ENCODE data around the gene CFAP73. TPM values are rescaled to one million over a fixed set of nuclear protein-coding genes. Genes with fewer than 3 reads are reported as not detected.
A peak's percentile ranks its signal among the peaks of the same experiment; 100 is the strongest.

The CFAP73 gene
- total and polyA plus RNA-seq, 3 donors from 2014 or later = 0.81 to 1.2 TPM; not detected in 1

GRCh38 chr12:113194971-113195391 lies 45.5 kb downstream of the CFAP73 start:
- H3K4me1 ChIP-seq = peaks cover 7% of the 10 kb centered on the region
- no peak overlapping the region for H3K4me3 ChIP-seq
- no peaks in the 10 kb centered on the region for H3K27me3 ChIP-seq
- H3K27ac ChIP-seq = no peak overlapping the region
- no peaks in the 10 kb centered on the region for H3K36me3 ChIP-seq (ENCODE audit: low read depth, missing control alignments)
- H3K9me3 ChIP-seq = no peaks in the 10 kb centered on the region
- intact Hi-C loops (cut with DNase I; ENCODE audit: low total_unique reads) = loop anchor here (10.0 kb wide), 1 partner anchor 240 kb away; no protein-coding TSS in a partner anchor
- whole genome bisulfite sequencing, 2 donors = 71 to 80% methylated on average over 4 of the region's 4 CpGs
- TF ChIP-seq POLR2A (IDR thresholded peaks at IDR 0.05) = no peak
- no peak for TF ChIP-seq CTCF (IDR thresholded peaks at IDR 0.05)
- DNase-seq = no peak

- 88 to 96% methylated on average over 12 to 13 of the region's 13 CpGs for WGBS, 2 donors
- Histone ChIP-seq H3K4me1 (peaks cover 10% of the 10 kb centered on the region), H3K4me3 (no peak overlapping the region), H3K9me3 (no peaks in the 10 kb centered on the region), H3K27ac (no peak overlapping the region), H3K27me3 (no peaks in the 10 kb centered on the region), H3K36me3 (ENCODE audit: low read depth, missing control alignments) (no peaks in the 10 kb centered on the region)
- DNase-seq = no peak
- TF ChIP-seq POLR2A (IDR thresholded peaks at IDR 0.05) (no peak), CTCF (IDR thresholded peaks at IDR 0.05) (no peak)
- intact Hi-C loops (cut with DNase I; ENCODE audit: low total_unique reads) = loop anchor here (10.0 kb wide), 1 partner anchor 239 kb away; no protein-coding TSS in a partner anchor
Observed at GRCh38 chr12:113195598-113195997, 46.1 kb downstream of the CFAP73 start.

- Histone ChIP-seq H3K4me1 (peaks cover 16% of the 10 kb centered on the region), H3K9me3 (no peaks in the 10 kb centered on the region)
Observed at GRCh38 chr12:113196582-113196981, 47.1 kb downstream of the CFAP73 start.

DNA sequence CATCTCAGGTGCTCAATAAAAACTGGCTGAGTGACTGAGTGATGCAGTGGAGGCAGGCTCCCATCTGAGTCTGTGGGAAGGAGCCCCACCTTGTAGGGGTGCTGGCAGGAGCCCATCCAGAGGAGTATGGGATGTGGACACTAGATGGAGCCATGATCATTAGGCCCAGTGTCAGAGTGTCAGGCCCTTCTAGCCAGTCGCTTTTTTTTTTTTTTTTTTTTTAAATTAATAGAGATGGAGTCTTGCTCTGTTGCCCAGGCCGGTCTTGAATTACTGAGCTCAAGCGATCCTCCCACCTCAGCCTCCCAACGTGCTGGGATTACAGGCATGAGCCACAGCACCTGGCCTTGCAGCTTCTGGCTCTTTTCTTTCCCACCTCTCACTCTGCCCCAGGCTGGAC lies 47.5 kb downstream of the CFAP73 start:
- no peak for TF ChIP-seq POLR2A (IDR thresholded peaks at IDR 0.05)
- TF ChIP-seq CTCF (IDR thresholded peaks at IDR 0.05) = peak; percentile 18 to 66 (median 46)
- Histone ChIP-seq H3K4me3 (no peak overlapping the region), H3K27me3 (no peaks in the 10 kb centered on the region), H3K27ac (no peak overlapping the region), H3K36me3 (ENCODE audit: low read depth, missing control alignments) (no peaks in the 10 kb centered on the region), H3K9me3 (no peaks in the 10 kb centered on the region), H3K4me1 (peaks cover 17% of the 10 kb centered on the region)
- DNase-seq = peak; percentile 82
- 16 to 28% methylated on average over 4 of the region's 4 CpGs for WGBS, 2 donors
- intact Hi-C loops (cut with DNase I; ENCODE audit: low total_unique reads) = loop anchor here (10.0 kb wide), 1 partner anchor 238 kb away; no protein-coding TSS in a partner anchor

More at GRCh38 chr12:113196582-113196981, 47.1 kb downstream of the CFAP73 start:
- H3K27me3 ChIP-seq = no peaks in the 10 kb centered on the region
- H3K4me3 ChIP-seq = no peak overlapping the region
- H3K36me3 ChIP-seq (ENCODE audit: low read depth, missing control alignments) = no peaks in the 10 kb centered on the region
- no peak for DNase-seq
- H3K27ac ChIP-seq = no peak overlapping the region
- no peak for TF ChIP-seq CTCF (IDR thresholded peaks at IDR 0.05)
- no peak for TF ChIP-seq POLR2A (IDR thresholded peaks at IDR 0.05)
- intact Hi-C loops (cut with DNase I; ENCODE audit: low total_unique reads) = loop anchor here (10.0 kb wide), 1 partner anchor 238 kb away; no protein-coding TSS in a partner anchor
- WGBS, 2 donors = 65 to 84% methylated on average over 5 to 7 of the region's 7 CpGs

- intact Hi-C loops (cut with DNase I; ENCODE audit: low total_unique reads) = loop anchor here (10.0 kb wide), 1 partner anchor 237 kb away; no protein-coding TSS in a partner anchor
- Histone ChIP-seq H3K36me3 (ENCODE audit: low read depth, missing control alignments) (no peaks in the 10 kb centered on the region), H3K4me1 (peaks cover 17% of the 10 kb centered on the region), H3K27me3 (no peaks in the 10 kb centered on the region), H3K4me3 (no peak overlapping the region), H3K27ac (no peak overlapping the region), H3K9me3 (no peaks in the 10 kb centered on the region)
- WGBS, 2 donors = 88 to 92% methylated on average over 8 of the region's 8 CpGs
- TF ChIP-seq POLR2A (IDR thresholded peaks at IDR 0.05) (no peak), CTCF (IDR thresholded peaks at IDR 0.05) (no peak)
- no peak for DNase-seq
Observed at GRCh38 chr12:113197518-113198077, 48.1 kb downstream of the CFAP73 start.
